Activated CD4-positive, CD25-positive, alpha-beta regulatory T cell treated with anti-CD3 and anti-CD28 coated beads, Interleukin-2, amount 50 U/mL, for 24 hours (primary cell): ENCODE measurements around the gene ZNF24.

Experiments used
- ATAC-seq, 2 donors: fragments of 150-1000 bp; cut with Tn5 transposase; one replicate each; pipeline ENCODE4 v1.10.0; 2021; ENCODE audit warnings: mild to moderate bottlenecking in 1 of 2, moderate library complexity in 1 of 2

ZNF24 gene

DNA sequence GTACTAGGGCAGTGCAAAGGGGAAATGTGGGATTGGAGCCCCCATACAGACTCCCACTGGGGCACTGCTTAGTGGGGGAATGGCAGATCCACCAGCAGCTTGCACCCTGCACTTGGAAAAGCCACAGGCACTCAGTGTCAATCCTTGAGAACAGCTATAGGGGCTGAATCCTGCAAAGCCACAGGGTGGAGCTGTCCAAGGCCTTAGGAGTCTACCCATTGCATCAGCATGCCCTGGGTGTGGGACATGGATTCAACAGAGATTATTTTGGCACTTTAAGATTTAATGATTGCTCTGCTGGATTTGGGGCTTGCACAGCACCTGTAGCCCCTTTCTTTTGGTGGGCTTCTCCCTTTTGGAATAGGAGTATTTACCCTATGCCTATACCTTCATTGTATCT lies 8.6 kb upstream of the ZNF24 start:
- no peak for ATAC-seq

DNA sequence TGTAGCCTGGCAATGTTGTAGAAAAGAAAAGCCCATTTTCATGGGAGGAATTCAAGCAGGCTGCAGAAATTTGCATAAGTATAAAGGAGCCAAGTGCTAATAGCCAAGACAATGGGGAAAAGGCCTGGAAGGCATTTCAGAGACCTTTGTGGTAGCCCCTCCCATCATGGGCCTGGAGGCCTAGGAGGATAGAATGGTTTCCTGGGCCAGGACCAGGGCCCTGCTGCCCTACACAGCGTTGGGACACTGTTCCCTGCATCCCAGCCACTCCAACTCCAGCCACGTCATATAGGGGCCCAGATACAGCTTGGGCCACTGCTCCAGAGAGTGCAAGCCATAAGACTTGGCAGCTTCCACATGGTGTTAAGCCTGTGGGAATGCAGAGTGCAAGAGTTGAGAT lies 8.1 kb upstream of the ZNF24 start:
- no peak for ATAC-seq

GRCh38 chr18:35348001-35348400 lies 3.8 kb upstream of the ZNF24 start:
- no peak for ATAC-seq

GRCh38 chr18:35345950-35346349 lies 1.7 kb upstream of the ZNF24 start:
- ATAC-seq = no peak

- no peak for ATAC-seq
These were observed 1.3 kb upstream of the ZNF24 start for GRCh38 chr18:35345460-35345921.

DNA sequence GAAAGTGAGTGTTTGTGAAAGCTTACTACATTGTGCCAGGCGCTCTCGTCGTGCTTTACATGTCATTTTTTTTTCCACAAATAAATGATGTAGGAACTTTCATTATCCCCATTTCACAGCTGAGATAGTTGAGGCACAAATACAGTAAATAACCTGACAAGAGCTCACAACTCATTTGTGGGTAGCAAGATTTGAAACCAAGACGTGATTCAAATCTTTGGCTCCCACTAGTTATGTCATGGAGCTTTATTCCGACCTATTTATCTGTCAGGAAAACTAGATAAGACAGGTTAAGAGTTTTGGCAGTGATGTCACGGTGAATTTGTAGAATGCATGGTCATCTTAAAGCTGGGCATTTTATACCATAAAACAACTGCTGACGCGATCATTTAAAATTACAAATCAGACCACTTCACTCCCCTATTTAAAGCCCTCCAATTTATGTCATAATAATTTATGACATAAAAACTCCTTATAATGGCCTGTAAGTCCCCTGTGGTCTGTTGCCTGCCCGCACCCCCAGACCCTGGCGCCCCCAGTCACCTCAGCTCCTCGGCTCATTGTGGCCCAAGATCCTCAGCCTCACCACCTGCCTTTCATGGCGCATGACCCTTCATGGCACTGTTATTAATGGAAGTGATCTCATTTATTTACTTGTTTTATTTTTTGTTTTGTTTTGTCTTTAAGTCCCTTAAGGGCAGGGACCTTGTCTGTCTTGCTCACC lies 678 bp upstream of the ZNF24 start:
- ATAC-seq = no peak

DNA sequence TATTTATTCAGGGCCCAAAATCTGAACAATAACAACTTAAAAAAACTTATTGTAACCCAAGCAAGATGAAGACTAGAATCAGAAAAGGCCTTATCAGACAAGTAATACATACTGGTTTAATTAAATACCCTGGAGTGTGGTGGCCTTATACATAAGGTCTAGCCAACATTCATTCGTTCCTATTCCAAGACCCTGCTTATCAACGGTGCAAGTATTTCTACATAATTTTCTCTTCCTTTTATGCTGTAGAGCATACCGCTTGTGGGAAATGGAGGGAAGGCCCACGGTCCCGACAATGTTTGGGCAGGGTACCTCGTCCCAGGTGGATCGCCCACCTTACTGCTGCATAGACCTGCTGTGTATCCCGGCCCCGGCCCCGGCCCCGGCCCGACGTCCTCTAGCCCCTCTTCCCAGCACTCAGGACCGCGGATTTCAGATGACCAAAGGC lies 708 bp downstream of the ZNF24 start:
- peak in 1 of 2 donors; percentile 1 for ATAC-seq

DNA sequence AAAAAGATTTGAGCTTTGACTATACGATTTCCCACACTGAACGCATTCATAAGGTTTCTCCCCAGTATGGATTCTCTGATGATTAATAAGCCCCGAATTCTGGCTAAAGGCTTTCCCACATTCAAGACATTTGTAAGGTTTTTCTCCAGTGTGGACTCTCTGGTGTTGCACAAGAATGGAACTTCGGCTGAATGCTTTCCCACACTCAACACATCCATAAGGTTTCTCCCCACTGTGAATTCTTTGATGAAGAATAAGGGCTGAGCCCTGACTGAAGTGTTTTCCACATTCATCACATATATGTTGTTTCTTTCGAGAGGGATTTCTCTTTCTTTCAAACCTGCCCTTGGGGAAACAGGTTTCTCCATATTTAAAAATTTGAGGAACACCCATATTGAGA lies 6.9 kb downstream of the ZNF24 start:
- no peak for ATAC-seq

- no peak for ATAC-seq
These were observed 8.4 kb downstream of the ZNF24 start for GRCh38 chr18:35335866-35336265.

DNA sequence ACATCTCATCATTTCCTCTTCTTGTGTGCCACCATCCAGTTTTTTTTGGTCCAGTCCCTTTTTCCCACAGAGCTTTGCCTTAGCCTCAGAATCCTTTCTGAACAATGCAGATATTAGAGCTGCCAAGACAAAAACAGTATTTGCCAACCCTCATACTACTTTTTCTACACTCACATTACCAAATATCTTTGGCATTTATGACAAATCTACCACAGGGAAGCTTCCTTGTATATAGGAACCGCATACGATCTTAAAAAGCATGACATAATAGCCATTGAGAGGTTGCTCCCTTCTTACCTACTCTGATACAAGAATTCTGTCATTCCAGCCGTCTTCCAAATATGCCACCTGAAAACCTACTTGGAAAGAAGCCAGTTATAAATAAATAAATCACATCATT lies 9.4 kb downstream of the ZNF24 start:
- no peak for ATAC-seq

DNA sequence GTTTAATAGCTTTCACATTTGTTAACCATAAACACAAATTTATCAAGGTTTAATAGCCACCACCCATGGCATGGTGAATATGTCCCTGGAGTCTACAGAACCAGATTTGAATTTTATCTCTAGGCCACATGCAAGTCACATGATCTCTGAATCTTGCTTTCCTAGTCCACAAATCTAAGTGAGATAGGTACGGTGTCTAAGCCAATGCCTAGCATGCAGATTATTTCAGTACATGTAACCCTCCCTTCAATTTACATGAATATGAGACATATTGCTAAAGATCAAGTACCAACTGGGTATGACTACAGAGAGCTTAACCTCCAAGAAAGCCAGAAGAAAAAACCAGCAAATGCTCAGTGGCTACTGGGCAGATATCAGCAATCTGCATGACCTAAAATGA lies 10.0 kb downstream of the ZNF24 start:
- no peak for ATAC-seq

DNA sequence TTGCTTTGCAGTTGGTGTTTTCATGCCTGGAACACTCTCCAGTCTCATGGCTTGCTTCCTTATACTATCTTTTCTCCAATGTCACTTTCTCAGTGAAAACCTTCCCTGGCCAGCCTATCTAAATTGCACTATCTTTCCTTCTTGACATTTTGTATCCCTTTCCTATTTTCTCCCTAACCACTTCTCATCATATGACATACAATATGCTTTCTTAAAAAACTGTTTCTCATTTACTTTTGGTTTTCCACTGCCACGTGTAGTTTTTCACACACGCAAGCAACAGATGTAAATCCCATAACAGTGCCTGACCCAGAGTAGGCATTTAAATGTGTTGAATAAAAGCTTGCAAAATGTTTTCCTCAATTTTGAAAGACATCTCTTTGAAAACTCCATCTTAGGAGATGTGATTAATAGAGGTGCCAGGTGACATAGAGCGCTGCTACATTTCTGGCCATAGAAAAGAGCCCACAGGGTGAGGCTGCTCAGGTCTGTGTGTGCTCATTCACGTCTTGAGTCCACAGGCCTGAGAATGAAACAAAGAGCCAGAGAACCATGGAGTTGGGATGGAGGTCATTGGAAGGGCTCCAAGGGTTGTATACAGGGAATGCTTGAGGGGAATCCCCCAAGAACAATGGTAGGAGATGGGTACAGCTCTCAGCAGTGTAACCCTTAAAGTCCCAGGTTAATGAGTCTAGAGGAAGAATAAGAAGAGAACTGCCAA lies 12.7 kb downstream of the ZNF24 start:
- ATAC-seq = no peak

DNA sequence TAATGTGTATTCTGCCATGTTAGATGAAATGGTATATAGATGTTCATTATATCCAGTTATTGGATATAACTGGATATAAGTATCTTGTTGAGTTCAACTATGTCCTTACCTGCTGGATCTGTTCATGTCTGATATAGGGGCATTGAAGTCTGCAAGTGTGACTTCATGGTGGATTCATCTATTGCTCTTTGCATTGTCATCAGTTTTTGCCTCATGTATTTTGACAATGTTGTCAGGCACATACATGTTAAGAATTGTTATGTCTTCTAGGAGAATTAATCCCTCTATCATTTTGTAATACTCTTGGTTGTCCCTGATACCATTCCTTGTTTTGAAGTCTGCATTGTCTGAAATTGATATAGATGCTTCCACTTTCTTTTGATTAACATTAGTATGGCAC lies 15.4 kb downstream of the ZNF24 start:
- ATAC-seq = no peak

DNA sequence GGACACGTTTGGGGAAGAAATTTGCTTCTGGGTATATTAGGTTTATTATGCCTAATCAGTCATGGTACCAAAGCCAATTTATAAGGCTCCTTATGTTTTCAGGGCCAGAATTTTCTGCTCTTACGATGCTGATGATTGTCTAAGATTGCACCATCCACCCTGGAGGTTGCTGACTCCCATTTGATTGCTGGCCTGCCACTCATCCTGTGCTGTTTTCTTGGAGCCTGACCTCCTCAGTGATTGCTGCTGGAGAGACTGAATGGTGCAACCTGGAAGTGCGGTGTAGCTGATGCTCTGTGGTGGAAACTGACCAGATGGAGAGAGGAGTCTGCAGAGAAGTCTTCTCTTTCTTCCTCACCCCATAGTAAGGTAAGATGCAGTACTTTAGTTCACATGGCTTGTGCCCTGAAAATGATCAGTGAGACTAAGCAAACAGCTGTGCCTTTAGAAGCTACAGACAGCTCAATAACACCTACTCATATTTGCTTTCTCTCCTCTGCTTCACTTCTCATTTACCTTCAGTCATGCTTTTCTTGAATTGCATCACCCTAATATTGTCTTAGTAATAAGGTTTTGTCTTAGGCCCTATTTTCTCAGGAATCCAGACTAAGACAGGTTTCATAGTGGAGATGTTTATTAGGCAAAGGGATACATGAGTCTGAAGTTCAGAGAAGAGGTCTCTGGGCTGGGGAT lies 17.4 kb downstream of the ZNF24 start:
- ATAC-seq = no peak

GRCh38 chr18:35324926-35325655 lies 19.1 kb downstream of the ZNF24 start:
- no peak for ATAC-seq

- no peak for ATAC-seq
These were observed 21.4 kb downstream of the ZNF24 start for GRCh38 chr18:35322486-35323458.

- ATAC-seq = no peak
These were observed 32.7 kb downstream of the ZNF24 start for GRCh38 chr18:35311496-35311895.

DNA sequence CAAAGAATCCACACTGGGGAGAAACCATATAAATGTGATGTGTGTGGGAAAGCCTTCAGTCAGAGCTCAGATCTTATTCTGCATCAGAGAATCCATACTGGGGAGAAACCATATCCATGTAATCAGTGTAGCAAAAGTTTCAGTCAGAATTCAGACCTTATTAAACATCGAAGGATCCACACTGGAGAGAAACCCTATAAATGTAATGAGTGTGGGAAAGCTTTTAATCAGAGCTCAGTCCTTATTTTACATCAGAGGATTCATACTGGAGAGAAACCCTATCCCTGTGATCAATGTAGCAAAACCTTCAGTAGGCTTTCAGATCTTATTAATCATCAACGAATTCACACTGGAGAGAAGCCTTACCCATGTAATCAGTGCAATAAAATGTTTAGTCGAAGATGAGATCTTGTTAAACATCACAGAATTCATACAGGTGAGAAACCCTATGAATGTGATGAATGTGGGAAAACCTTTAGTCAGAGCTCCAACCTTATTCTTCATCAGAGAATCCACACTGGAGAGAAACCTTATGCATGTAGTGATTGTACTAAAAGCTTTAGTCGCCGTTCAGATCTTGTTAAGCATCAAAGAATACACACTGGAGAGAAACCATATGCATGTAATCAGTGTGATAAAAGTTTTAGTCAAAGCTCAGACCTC lies 37.5 kb downstream of the ZNF24 start:
- no peak for ATAC-seq

GRCh38 chr18:35303610-35304009 lies 40.6 kb downstream of the ZNF24 start:
- ATAC-seq = no peak

DNA sequence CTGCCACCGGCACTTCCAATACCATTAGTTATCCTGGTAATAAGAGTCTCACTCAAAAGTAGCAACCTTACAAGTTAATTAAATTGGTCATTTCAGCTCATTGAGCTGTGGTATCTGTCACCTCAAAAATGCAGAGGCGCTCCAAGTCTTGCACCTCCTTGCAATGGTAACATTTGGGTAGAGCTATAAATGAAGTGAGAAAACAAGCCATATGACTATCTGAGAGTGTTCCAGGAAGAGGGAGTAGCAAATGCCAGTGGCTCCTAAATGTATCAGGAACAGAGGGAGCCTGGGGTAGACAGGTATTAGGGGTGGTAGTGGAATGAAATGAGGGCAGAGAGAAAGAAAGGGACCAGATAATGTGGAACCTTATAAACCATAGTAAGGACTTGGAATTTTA lies 48.2 kb downstream of the ZNF24 start:
- no peak for ATAC-seq

GRCh38 chr18:35291166-35291565 lies 53.1 kb downstream of the ZNF24 start:
- no peak for ATAC-seq
